GM12878 (cell line): ENCODE measurements around the gene G2E3. TPM values are rescaled to one million over a fixed set of nuclear protein-coding genes. Genes with fewer than 3 reads are reported as not detected.

Source experiments
- POLR2AphosphoS2 ChIP-seq: IDR thresholded peaks from 2 replicates; pipeline ENCODE4 v1.6.1; 2011; ENCODE audit warnings: low read depth, mild to moderate bottlenecking, low read length, improper control_type of control experiment, moderate library complexity
- SMC3 ChIP-seq: IDR thresholded peaks from 2 replicates; pipeline ENCODE4 v1.6.1; 2011; ENCODE audit warnings: low read length, improper control_type of control experiment, borderline replicate concordance
- ZBTB4 ChIP-seq: fragments of 450-650 bp; formaldehyde crosslinking; IDR thresholded peaks from 2 replicates; pipeline ENCODE4 v1.4.0; 2022; ENCODE audit warnings: mild to moderate bottlenecking, moderate library complexity
- ZBTB40 ChIP-seq: fragments of 450-650 bp; IDR thresholded peaks from 2 replicates; pipeline ENCODE4 v1.6.1; 2016; ENCODE audit warnings: mild to moderate bottlenecking, moderate library complexity, borderline replicate concordance
- ZNF592 ChIP-seq: fragments of 450-650 bp; IDR thresholded peaks from 2 replicates; pipeline ENCODE4 v1.6.1; 2017; ENCODE audit warnings: mild to moderate bottlenecking, moderate library complexity
- polyA plus RNA-seq, 11 experiments: library from polyadenylated mRNA; depleted of rRNA in 4 of 11; unstranded in 6 of 11; stranded (reverse) in 5 of 11; fragments of >200 nt; fragmentation: Nextera tagmentation in 4 of 11; fragmentation: Illumina TruSeq in 1 of 11; extraction: Ambion mirVana in 4 of 11; extraction: Trizol in 1 of 11; gene quantifications; 1 replicate in 1 of 11; 2 replicates in 10 of 11; pipeline versions ENCODE4 v1.2.1 to v1.2.3, GENCODE V29; 2011 to 2016; ENCODE audit warnings: inconsistent platforms in 2 of 11, missing spikeins in 2 of 11, low read depth in 1 of 11
- total RNA-seq, 4 experiments: library from RNA; depleted of rRNA in 3 of 4; stranded (reverse); fragments of >200 nt in 3 of 4; fragmentation: Illumina TruSeq in 1 of 4; extraction: Trizol in 1 of 4; gene quantifications; 2 replicates each; pipeline versions ENCODE4 v1.2.1 to v1.2.3, GENCODE V29; 2013 to 2021
- TF ChIP-seq, protein P1 (sequence below): fragments of 450-650 bp; IDR thresholded peaks from 2 replicates; pipeline ENCODE4 v1.6.1; 2014; ENCODE audit warnings: mild to moderate bottlenecking
- TF ChIP-seq, protein P2 (sequence below): IDR thresholded peaks from 2 replicates; pipeline ENCODE4 v1.6.1; 2012; ENCODE audit warnings: low read length, inconsistent platforms
- TF ChIP-seq, protein P3 (sequence below): fragments of 450-650 bp; IDR thresholded peaks from 2 replicates; pipeline ENCODE4 v1.6.1; 2017; ENCODE audit warnings: mild to moderate bottlenecking

The G2E3 gene
- total and polyA plus RNA-seq, 10 of the 15 experiments (the other 5 are each of a cell fraction or from before 2014, with no cell fraction given) = 10.0 to 38.0 (median 21.1) TPM

DNA sequence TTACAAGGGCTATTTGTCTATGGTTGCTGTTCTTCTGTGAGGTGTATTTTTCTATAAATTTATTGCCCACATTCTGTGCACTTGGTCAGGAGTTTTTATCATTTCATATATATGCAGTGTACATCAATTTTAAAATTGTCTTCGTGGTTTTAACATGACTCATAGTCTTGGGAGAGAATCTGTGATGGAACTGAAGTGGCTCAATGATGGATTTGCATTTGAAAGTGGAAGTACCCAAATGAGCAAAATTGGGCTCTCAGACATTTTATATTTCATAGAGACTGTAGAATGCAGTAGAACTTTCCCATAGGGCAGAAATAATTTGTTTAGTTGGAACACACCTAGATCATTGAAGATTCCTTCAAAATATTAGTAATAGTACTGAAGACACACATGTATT, 61.2 kb downstream of the G2E3 start (continued):
- TF ChIP-seq ZBTB40 (no peak), SMC3 (no peak), POLR2AphosphoS2 (no peak), ZBTB4 (no peak), ZNF592 (0 out of 2 replicates have a peak, but pooled peaks have one; percentile 7)
- TF ChIP-seq, protein P1, sequence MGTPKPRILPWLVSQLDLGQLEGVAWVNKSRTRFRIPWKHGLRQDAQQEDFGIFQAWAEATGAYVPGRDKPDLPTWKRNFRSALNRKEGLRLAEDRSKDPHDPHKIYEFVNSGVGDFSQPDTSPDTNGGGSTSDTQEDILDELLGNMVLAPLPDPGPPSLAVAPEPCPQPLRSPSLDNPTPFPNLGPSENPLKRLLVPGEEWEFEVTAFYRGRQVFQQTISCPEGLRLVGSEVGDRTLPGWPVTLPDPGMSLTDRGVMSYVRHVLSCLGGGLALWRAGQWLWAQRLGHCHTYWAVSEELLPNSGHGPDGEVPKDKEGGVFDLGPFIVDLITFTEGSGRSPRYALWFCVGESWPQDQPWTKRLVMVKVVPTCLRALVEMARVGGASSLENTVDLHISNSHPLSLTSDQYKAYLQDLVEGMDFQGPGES = no peak
- TF ChIP-seq, protein P2, sequence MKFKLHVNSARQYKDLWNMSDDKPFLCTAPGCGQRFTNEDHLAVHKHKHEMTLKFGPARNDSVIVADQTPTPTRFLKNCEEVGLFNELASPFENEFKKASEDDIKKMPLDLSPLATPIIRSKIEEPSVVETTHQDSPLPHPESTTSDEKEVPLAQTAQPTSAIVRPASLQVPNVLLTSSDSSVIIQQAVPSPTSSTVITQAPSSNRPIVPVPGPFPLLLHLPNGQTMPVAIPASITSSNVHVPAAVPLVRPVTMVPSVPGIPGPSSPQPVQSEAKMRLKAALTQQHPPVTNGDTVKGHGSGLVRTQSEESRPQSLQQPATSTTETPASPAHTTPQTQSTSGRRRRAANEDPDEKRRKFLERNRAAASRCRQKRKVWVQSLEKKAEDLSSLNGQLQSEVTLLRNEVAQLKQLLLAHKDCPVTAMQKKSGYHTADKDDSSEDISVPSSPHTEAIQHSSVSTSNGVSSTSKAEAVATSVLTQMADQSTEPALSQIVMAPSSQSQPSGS = peak; percentile 36; the same call in 1 of the 2 replicates
- TF ChIP-seq, protein P3, sequence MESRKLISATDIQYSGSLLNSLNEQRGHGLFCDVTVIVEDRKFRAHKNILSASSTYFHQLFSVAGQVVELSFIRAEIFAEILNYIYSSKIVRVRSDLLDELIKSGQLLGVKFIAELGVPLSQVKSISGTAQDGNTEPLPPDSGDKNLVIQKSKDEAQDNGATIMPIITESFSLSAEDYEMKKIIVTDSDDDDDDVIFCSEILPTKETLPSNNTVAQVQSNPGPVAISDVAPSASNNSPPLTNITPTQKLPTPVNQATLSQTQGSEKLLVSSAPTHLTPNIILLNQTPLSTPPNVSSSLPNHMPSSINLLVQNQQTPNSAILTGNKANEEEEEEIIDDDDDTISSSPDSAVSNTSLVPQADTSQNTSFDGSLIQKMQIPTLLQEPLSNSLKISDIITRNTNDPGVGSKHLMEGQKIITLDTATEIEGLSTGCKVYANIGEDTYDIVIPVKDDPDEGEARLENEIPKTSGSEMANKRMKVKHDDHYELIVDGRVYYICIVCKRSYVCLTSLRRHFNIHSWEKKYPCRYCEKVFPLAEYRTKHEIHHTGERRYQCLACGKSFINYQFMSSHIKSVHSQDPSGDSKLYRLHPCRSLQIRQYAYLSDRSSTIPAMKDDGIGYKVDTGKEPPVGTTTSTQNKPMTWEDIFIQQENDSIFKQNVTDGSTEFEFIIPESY = no peak
